AG09309 (cell line): ENCODE results near the gene MST1.

Source experiments
- DNase-seq: peaks from one replicate; pipeline ENCODE4 v3.0.0-alpha.2; 2010; ENCODE audit warnings: low read depth
- H3K4me3 ChIP-seq: 2 replicates; pipeline ENCODE4 v1.5.1; 2011; ENCODE audit warnings: mild to moderate bottlenecking, low read depth, low read length, moderate library complexity; ENCODE audit not compliant: control insufficient read depth
- TF ChIP-seq, protein P1 (sequence below): IDR thresholded peaks from 2 replicates; pipeline ENCODE4 v1.5.1; 2011; ENCODE audit warnings: mild to moderate bottlenecking, low read depth, low read length, inconsistent platforms; ENCODE audit not compliant: insufficient read depth, control insufficient read depth; ENCODE audit errors: missing control alignments

Gene MST1

DNA sequence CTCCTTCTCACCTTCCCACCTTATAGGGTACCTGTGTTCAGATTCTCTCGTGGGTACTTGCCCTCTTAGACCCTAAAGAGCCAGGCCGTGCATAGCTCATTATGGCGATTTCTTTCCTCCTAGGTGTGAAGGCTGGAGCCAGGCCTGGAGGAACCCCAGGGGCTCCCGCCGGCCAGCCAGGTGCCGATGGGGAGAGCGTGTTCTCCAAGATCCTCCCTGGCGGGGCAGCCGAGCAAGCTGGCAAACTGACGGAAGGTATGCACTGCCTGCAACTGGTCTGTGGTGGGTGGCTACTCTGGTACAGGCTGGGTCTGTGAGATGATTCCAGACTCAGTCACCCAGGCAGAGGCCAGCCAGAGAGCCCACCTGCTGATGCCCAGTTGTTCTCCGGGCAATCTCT is 25.0 kb downstream of the MST1 start:
- TF ChIP-seq, protein P1, sequence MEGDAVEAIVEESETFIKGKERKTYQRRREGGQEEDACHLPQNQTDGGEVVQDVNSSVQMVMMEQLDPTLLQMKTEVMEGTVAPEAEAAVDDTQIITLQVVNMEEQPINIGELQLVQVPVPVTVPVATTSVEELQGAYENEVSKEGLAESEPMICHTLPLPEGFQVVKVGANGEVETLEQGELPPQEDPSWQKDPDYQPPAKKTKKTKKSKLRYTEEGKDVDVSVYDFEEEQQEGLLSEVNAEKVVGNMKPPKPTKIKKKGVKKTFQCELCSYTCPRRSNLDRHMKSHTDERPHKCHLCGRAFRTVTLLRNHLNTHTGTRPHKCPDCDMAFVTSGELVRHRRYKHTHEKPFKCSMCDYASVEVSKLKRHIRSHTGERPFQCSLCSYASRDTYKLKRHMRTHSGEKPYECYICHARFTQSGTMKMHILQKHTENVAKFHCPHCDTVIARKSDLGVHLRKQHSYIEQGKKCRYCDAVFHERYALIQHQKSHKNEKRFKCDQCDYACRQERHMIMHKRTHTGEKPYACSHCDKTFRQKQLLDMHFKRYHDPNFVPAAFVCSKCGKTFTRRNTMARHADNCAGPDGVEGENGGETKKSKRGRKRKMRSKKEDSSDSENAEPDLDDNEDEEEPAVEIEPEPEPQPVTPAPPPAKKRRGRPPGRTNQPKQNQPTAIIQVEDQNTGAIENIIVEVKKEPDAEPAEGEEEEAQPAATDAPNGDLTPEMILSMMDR: no peak
- H3K4me3 ChIP-seq: no peak overlapping the region
- no peak for DNase-seq

DNA sequence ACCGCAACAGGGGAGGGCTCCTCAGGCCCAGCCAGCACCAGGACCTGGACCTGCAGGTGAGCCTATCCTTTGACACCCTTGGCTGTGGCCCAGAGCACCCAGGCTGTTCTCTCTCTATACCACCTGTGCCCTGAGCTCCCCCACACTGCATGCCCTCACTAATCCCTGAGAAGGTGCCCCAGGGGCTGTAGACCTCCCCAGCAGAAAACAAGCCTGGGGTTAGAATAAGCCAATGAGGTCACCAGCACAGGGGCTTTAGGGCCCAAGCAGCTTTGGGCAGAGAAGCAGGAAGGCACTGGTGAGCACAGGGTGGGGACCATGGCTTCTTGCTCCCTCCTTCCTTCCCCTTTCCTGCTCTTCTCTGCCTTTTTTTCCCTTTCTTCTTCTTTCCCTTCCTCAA is 25.4 kb downstream of the MST1 start:
- TF ChIP-seq, protein P1: no peak

DNA sequence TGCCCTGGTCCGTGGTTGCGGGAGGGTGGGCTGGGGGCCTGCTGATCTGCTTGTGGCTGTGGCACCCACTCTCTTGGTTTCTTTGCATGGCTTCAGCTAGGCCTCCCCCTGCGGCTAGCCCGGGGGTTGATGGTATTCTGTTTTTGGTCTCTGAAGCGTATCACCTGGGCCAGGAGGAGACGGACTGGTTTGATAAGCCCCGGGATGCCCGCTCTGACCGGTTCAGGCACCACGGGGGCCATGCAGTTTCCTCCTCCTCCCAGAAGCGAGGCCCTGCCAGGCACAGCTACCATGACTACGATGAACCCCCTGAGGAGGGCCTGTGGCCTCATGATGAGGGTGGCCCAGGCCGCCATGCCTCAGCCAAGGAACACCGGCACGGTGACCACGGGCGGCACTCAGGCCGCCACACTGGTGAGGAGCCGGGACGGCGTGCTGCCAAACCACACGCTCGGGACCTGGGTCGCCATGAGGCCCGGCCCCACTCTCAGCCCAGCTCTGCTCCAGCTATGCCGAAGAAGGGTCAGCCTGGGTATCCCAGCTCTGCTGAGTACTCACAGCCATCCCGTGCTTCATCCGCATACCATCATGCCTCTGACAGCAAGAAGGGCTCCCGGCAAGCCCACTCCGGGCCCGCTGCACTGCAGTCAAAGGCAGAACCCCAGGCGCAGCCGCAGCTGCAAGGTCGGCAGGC is 26.4 kb downstream of the MST1 start:
- TF ChIP-seq, protein P1: no peak
- no peak for DNase-seq
- H3K4me3 ChIP-seq: no peak overlapping the region

More for the DNA sequence above, 25.4 kb downstream of the MST1 start:
- no peak for DNase-seq
- H3K4me3 ChIP-seq: no peak overlapping the region

DNA sequence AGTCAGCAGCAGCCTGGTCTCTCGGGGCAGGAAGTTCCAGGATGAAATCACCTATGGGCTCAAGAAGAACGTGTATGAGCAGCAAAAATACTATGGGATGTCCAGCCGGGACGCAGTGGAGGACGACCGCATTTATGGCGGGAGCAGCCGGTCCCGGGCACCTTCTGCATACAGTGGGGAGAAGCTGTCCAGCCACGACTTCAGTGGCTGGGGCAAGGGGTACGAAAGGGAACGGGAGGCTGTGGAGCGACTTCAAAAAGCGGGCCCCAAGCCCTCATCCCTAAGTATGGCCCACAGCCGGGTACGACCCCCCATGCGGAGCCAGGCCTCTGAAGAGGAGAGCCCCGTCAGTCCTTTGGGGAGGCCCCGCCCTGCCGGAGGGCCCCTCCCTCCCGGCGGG is 27.3 kb downstream of the MST1 start:
- no peak for DNase-seq
- TF ChIP-seq, protein P1: no peak
- H3K4me3 ChIP-seq: no peak overlapping the region

DNA sequence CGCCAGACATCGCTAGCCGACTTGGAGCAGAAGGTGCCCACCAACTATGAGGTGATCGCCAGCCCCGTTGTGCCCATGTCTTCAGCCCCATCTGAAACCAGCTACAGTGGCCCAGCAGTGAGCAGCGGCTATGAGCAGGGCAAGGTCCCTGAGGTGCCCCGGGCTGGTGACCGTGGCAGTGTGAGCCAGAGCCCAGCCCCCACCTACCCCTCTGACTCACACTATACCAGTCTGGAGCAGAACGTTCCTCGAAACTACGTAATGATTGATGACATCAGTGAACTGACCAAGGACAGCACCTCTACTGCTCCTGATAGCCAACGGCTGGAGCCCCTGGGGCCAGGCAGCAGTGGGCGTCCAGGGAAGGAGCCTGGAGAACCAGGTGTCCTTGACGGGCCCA is 28.0 kb downstream of the MST1 start:
- no peak for DNase-seq

DNA sequence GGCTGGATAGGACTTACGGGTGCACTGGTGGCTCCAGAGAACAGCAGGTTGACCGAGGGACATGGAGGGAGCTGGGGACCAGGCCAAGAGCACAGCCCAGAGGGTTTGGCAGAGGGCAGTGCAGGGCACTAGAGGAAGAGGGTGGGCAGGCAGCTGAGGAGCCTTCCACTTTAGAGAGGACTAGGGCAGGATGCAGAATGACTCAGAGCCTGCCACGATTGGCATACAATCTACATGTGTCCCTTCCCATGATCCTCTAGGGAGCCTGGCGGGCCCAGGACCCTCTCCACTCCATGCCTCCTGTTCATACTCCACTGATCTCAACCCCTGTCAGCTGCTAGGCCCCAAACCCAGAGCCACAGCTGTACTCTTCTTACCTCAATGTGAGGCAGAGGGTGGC is 29.5 kb downstream of the MST1 start:
- TF ChIP-seq, protein P1: no peak
- H3K4me3 ChIP-seq: no peak overlapping the region
- no peak for DNase-seq

More for the DNA sequence above, 28.0 kb downstream of the MST1 start:
- TF ChIP-seq, protein P1: no peak
- H3K4me3 ChIP-seq: no peak overlapping the region
